ENCODE results near the gene PPP3CA.

Gene PPP3CA

GRCh38 chr4:100977746-100978397 is 369.5 kb downstream of the PPP3CA start:
- no peak for DNase-seq (ENCODE audit: extremely low read depth in 1 of 2, low read depth in 1 of 2)

- no peak for DNase-seq (ENCODE audit: extremely low read depth in 1 of 2, low read depth in 1 of 2)
These were observed 370.1 kb downstream of the PPP3CA start for GRCh38 chr4:100977274-100977673.
